GM06990 (cell line): Measurements from ENCODE around the gene ST8SIA2.
"Not testable (repeated sequence)": the region's sequence is repeated elsewhere in the genome, so short reads cannot be mapped to it uniquely, and the experiment has no call there.

Source experiments
- DNase-seq: peaks from one replicate; pipeline ENCODE4 v3.0.0-alpha.2; 2011; ENCODE audit not compliant: insufficient read length; ENCODE audit errors: extremely low read depth
- H3K27me3 ChIP-seq: replicated peaks from 2 replicates; pipeline ENCODE4 v1.6.0; 2011; ENCODE audit warnings: low read length; ENCODE audit not compliant: control insufficient read depth, insufficient read depth
- H3K36me3 ChIP-seq: 2 replicates; pipeline ENCODE4 v1.5.1; 2011; ENCODE audit warnings: low read length; ENCODE audit not compliant: control insufficient read depth, insufficient read depth
- H3K4me3 ChIP-seq: replicated peaks from 2 replicates; pipeline ENCODE4 v1.5.1; 2011; ENCODE audit warnings: low read depth, mild to moderate bottlenecking, control low read depth, low read length
- CTCF ChIP-seq: IDR thresholded peaks from 2 replicates; pipeline ENCODE4 v1.5.1; 2011; ENCODE audit warnings: low read length, control low read depth, mild to moderate bottlenecking, inconsistent platforms; ENCODE audit not compliant: insufficient read depth, poor library complexity, severe bottlenecking

Gene ST8SIA2

GRCh38 chr15:92468991-92469390, 75.3 kb downstream of the ST8SIA2 start:
- DNase-seq, result no peak
- peaks cover 2% of the 10 kb centered on the region for H3K27me3 ChIP-seq
- no peaks in the 10 kb centered on the region for H3K36me3 ChIP-seq
- no peak for TF ChIP-seq CTCF
- H3K4me3 ChIP-seq, result no peak overlapping the region

- H3K4me3 ChIP-seq, result no peak overlapping the region
- no peak for DNase-seq
- H3K36me3 ChIP-seq, result no peaks in the 10 kb centered on the region
- TF ChIP-seq CTCF, result no peak
- H3K27me3 ChIP-seq, result peaks cover 2% of the 10 kb centered on the region
These were observed 77.6 kb downstream of the ST8SIA2 start for GRCh38 chr15:92471288-92471687.

GRCh38 chr15:92473756-92474155, 80.1 kb downstream of the ST8SIA2 start:
- peaks cover 2% of the 10 kb centered on the region; the same call in 1 of the 2 replicates for H3K27me3 ChIP-seq
- DNase-seq, result no peak
- H3K4me3 ChIP-seq, result no peak overlapping the region
- TF ChIP-seq CTCF, result no peak
- H3K36me3 ChIP-seq, result no peaks in the 10 kb centered on the region

- not testable (repeated sequence) for H3K36me3 ChIP-seq, H3K4me3 ChIP-seq, H3K27me3 ChIP-seq, DNase-seq
These were observed 86.0 kb downstream of the ST8SIA2 start for GRCh38 chr15:92479730-92480129.

- no peak for TF ChIP-seq CTCF
- Histone ChIP-seq H3K36me3 (no peaks in the 10 kb centered on the region), H3K27me3 (no peaks in the 10 kb centered on the region), H3K4me3 (no peak overlapping the region)
- DNase-seq, result no peak
These were observed 86.7 kb downstream of the ST8SIA2 start for GRCh38 chr15:92480361-92480760.

- no peak for DNase-seq
- Histone ChIP-seq H3K4me3 (no peak overlapping the region), H3K36me3 (no peaks in the 10 kb centered on the region), H3K27me3 (no peaks in the 10 kb centered on the region)
- TF ChIP-seq CTCF, result no peak
These were observed 91.8 kb downstream of the ST8SIA2 start for GRCh38 chr15:92485441-92485840.
